Fibroblast of gingiva (primary cell): ENCODE results near the gene SYP.
"Not testable (repeated sequence)": the region's sequence is repeated elsewhere in the genome, so short reads cannot be mapped to it uniquely, and the experiment has no call there.

Experiments
- DNase-seq: peaks from one replicate; pipeline ENCODE4 v3.0.0-alpha.2; 2011; ENCODE audit warnings: low read depth

Gene SYP

GRCh38 chrX:49189606-49190005, 10.4 kb downstream of the SYP start:
- no peak for DNase-seq

DNA sequence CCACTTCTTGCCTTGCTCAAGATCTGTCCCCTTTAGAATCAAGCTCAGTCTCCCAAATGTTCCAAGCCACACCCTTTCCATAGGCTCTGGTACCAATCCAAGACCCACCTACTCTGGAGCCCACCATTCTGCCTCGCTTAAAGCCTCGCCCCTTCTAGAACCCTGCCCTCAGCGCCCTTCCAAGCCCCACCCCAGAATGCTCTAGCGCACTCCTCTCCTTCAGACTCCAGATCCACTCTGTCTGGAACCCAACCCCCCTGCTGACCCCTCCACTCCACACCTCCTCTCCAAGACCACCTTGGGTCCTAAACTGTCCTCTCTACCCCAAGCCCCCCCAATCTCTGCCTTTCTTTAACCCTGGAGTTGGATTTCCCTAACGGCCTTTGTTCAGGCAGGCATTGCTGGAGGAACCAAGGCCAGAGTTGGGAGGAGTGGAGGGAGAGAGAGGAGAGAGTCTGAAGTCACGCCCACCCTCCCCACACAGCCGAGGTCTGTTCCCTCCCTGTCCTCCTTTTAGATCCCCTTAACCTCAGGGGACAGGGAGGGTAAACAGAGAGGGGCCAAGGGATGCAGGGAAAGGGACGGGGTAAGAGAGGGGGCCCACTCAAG, 11.4 kb downstream of the SYP start:
- DNase-seq: no peak

GRCh38 chrX:49187526-49187925, 12.5 kb downstream of the SYP start:
- no peak for DNase-seq

GRCh38 chrX:49187028-49187394, 13.0 kb downstream of the SYP start:
- DNase-seq: no peak

DNA sequence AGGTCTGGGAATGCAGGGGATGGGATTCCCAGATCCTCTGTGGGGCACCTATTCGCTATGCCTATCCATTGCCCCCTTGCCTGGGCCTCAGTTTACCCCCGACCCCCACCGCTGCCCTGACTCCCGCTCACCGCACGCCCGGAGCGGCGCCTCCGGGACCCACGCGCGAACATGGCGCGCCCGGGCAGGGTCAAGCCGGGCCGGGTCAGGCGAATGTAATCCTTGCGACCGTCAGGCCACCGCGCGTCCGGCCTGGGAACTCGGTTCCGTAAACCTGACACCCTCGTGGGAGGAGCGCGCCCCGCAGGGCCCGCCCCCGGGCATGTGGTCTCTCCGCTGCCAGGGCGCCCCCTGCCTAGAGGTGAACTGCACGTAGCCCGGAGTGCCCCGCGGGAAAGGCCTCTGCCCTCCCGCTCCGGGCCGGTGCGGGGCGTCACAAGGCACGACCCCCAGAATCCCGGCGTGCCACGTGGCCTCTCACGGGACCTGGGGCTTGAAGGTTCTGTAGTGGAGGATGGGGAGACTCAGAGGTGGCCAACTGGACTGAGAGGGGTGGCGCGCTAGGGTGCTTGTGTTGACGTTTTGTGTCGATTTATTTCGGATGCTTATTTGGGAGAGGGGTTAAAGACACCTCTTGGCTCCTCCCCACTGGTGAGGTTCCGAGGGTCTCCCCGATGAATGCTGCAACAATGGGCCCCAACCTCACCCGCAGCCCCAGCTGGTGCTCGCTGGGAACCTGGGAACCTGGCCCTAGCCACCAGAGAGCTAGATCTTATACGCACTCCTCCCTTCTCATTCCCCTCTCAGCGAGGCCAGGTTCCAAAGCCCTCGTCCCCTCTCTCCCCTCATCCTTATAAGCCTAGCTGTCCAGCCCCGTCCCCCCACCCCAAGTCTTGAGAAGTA, 13.6 kb downstream of the SYP start, which contains the start of gene PRICKLE3:
PRICKLE3 (minus strand) TSS at position 249 of the 903 bp plus-strand sequence; CDS start at position 173, 76 bp downstream.
- peak; percentile 62 for DNase-seq

GRCh38 chrX:49184294-49185281, 15.4 kb downstream of the SYP start:
- DNase-seq: peak; percentile 80

- no peak for DNase-seq
Observed at GRCh38 chrX:49183701-49184281, 16.2 kb downstream of the SYP start.

- no peak for DNase-seq
Observed at GRCh38 chrX:49179358-49179757, 20.6 kb downstream of the SYP start.

DNA sequence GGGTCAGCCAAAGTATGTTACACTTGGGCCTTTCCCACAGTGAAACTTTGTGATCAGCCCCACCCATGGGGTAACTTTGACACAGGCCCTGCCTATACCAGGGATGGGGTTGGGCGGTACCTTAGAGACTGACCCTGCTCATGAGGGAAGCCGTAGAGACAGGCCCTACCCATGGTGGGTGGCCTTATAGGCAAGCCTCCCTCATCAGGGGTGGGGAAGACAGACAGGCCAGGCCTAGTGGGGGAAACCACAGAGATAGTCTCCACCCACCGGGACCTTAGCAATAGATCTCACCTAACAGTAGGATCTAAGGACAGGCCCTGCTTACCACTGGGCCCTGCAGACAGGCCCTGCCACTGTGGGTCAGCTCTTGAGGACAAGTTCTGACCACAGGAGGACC, 21.5 kb downstream of the SYP start:
- no peak for DNase-seq

DNA sequence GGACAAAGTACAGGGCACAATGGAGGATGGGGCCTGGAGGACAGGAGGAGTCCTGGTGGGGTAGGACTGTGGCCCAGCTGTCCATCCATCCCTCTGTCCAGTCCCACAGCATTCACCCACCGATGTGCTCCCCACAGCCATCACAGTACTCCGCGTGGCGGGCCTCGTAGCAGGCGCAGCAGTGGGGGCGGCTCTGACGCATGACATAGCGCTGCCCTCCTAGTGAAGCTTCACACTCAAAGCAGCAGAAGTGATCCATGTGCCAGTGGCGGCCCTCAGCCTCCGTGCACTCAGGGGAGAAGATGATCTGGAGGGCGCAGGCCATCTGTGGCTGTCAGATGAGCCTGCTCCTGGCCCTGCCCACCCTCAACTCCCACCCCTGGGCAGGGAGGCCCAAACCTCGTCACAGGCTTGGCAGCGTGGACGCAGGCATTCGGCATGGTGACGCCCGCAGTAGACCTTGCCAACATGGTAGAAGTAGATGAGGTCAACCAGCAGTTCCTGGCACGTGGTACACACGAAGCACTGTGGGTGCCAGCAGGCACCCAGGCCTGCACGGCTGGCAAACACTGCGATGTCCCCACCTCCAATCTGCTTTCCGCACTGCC, 22.0 kb downstream of the SYP start:
- no peak for DNase-seq

GRCh38 chrX:49177338-49177833, 22.6 kb downstream of the SYP start:
- no peak for DNase-seq

DNA sequence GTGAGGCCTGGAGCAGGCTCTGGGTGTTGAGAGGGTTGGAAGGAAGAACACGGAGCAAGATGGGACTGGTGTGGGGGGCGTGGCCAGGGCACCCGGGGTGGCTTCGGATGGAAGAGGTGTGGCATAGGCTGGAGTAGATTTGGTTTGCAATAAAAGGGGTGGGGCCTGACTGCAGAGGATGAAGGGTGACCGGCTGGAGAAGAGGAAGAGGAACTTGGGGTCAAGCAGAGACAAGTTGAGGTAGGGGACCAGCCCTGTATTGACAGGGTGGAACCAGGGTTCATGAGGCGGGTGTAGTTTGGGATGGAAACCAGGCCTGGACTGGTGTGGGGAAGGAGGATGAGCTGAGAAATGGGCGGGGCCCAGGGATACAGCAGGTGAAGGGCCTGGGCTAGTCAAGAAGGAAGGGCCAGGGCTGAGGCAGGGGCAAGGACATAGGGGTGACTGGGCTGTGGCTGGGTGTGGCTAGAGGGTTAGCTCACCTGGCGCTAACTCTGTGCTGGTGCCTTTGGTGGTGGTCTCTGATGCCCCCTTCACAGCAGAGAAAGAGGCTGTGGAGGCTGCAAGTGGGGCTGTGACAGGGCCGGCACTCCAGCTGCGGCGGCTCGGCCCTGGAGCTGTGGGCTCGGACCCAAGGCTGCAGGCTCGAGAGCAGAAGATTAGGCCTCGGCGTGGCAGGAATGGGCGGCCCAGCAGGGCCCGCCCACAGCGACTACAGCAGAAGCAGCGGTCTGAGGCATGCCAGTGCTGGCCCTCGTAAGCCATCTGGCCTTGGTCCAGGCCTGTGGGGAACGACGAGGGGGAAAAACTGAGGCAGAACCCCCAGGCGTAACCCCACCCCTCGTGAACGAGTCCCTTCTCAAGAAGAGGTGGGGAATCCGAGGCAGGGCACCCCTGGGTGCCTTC, 23.3 kb downstream of the SYP start:
- DNase-seq: no peak

DNA sequence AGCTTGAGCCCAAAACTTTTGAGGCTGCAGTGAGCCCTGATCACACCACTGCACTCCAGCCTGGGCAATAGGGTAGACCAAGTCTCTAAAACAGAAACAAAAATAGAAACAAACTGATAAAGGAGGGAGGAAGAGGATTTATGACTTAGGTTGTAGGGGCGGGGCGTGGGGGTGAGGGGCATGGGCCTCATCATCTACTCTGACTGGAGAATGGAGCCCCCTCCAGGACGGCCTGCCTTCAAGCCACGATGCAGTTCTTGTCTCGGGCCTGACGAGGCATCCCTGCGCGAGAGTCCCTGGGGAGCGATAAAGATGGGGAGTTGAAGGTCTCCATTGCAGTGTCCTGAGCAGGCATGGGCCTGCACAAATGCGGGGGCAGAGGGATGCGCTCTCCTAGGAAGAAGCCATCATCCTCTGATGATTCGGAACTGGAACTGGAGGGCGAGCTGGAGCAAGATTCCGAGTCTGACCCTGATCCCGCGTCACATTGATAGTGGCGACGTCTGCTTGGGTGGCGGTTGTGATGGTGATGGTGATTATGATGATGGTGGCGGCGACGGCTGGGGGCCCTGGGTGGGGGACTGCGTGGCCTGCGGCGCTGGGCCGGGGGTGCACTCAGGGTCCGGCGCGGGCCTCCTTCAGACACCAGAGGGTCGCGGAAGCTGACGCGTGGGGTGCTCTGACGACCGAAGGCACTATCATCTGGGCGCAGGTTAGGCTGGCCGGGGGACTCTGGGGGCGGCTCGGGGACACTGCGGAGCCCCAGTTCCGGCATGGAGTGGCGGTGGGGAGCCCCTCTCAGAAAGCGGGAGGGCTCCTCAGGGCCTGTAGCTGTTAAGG, 24.3 kb downstream of the SYP start:
- no peak for DNase-seq

DNA sequence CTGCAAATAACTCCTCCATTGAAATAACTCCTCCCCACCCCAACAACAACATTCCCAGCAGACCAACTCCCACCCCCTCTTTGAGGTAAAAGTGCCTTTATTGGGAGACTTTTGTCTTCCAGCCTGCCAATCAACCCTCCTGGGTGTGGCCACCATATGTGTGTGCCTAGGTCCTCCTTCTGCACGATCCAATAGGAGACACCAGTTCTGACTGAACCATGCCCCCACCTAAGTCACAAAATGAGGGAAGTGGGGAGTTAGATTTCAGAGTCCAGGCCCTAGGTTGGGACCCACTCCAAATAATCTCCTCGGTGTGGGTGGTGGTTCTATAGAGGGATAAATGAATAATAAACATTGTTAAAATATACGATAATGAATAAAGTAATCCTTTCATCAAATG, 25.3 kb downstream of the SYP start:
- DNase-seq: no peak

DNA sequence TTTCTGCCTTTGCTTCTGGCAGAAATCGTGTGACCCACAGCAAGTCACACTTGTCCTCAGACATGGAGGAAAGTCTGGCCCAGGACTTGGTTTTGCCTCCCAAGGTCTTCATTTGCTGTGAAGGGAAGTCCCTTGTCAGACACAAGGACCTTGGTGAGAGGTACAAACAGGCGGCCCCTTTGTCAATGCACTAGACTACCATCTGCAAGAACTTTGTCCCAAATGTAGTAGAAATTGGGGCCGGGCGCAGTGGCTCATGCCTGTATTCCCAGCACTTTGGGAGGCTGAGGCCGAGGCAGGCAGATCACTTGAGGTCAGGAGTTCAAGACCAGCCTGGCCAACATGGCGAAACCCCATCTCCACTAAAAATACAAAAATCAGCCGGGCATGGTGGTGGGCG, 26.4 kb downstream of the SYP start:
- DNase-seq: not testable (repeated sequence)

- DNase-seq: peak; percentile 69
Observed at GRCh38 chrX:49172280-49172780, 27.7 kb downstream of the SYP start.

DNA sequence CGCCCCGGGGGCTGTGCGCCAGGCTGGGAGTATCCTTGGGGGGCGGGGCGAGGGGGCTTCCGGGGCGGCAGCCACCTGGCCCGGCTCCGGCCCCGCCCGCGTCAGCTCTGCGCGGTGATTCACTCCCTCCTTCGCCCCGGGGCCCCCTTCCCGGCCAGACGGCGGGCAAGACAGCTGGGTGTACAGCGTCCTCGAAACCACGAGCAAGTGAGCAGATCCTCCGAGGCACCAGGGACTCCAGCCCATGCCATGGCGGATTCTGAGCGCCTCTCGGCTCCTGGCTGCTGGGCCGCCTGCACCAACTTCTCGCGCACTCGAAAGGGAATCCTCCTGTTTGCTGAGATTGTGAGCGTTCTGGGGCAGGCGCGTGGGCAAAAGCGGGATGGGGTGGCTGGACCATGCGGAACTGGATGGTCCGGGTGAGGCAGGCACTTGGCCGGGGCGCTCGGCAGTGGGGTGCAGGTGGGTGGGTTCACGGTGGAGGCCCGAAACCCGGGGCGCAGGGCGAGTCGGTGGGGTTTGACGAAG, 28.2 kb downstream of the SYP start, which contains the start of gene PLP2:
PLP2 (plus strand) TSS at position 147 of the 528 bp plus-strand sequence; CDS start at position 250, 103 bp downstream.
- DNase-seq: peak; percentile 14

- no peak for DNase-seq
Observed at GRCh38 chrX:49167740-49168108, 32.3 kb downstream of the SYP start.
